K562 (cell line): Measurements from ENCODE around the gene SLC35F2. TPM values are rescaled to one million over a fixed set of nuclear protein-coding genes. Genes with fewer than 3 reads are reported as not detected.

Experiments
- CREBBP ChIP-seq: IDR thresholded peaks from one replicate; pipeline ENCODE4 v1.6.1; 2012; ENCODE audit warnings: low read depth, mild to moderate bottlenecking, control low read depth, inconsistent platforms, low read length
- ESRRB ChIP-seq: fragments of 250-450 bp; sonication (Bioruptor Pico); IDR thresholded peaks from 2 replicates; pipeline ENCODE4 v1.5.0; 2020; ENCODE audit warnings: mild to moderate bottlenecking, moderate library complexity, borderline replicate concordance
- FOSL1 ChIP-seq: fragments of 200-800 bp; sonication (Bioruptor generic); conservative IDR thresholded peaks from 2 replicates; pipeline ENCODE4 v1.6.1; 2016; ENCODE audit warnings: missing genetic modification characterization, missing compliant biosample characterization
- IRF1 ChIP-seq: sonication (generic); formaldehyde crosslinking; IDR thresholded peaks from 2 replicates; pipeline ENCODE4 v1.8.0; 2022; ENCODE audit warnings: missing genetic modification reagents, mild to moderate bottlenecking, borderline replicate concordance
- MBD2 ChIP-seq: sonication (generic); IDR thresholded peaks from 2 replicates; pipeline ENCODE4 v1.6.1; 2016; ENCODE audit warnings: low read depth, borderline replicate concordance
- MYC ChIP-seq, 2 experiments: fragments of 250-450 bp in 1 of 2; sonication (Bioruptor Pico) in 1 of 2; IDR thresholded peaks; 2 replicates each; pipeline versions ENCODE4 v1.5.1 to v1.6.1; 2012 to 2021; ENCODE audit warnings: low read depth in 2 of 2, borderline replicate concordance in 1 of 2, improper control_type of control experiment in 1 of 2, low read length in 1 of 2, mild to moderate bottlenecking in 1 of 2, moderate library complexity in 1 of 2
- NFRKB ChIP-seq: fragments of 450-650 bp; IDR thresholded peaks from 2 replicates; pipeline ENCODE4 v1.6.1; 2016; ENCODE audit warnings: low read depth
- PTTG1 ChIP-seq: fragments of 450-650 bp; IDR thresholded peaks from 2 replicates; pipeline ENCODE4 v1.6.1; 2016; ENCODE audit warnings: low read depth, mild to moderate bottlenecking, missing genetic modification characterization, missing compliant biosample characterization
- ZKSCAN8 ChIP-seq: fragments of 200-800 bp; sonication (Bioruptor generic); IDR thresholded peaks from 2 replicates; pipeline ENCODE4 v1.6.1; 2016; ENCODE audit warnings: missing genetic modification characterization, missing compliant biosample characterization
- ZNF165 ChIP-seq: fragments of 250-450 bp; sonication (Bioruptor Pico); IDR thresholded peaks from 2 replicates; pipeline ENCODE4 v1.4.0; 2020; ENCODE audit warnings: borderline replicate concordance
- ZNF76 ChIP-seq: fragments of 250-450 bp; sonication (Bioruptor Pico); IDR thresholded peaks from 2 replicates; pipeline ENCODE4 v1.4.0; 2020; ENCODE audit warnings: mild to moderate bottlenecking, moderate library complexity, borderline replicate concordance
- polyA plus RNA-seq, 8 experiments: library from polyadenylated mRNA; depleted of rRNA in 4 of 8; stranded (reverse) in 5 of 8; unstranded in 3 of 8; fragments of >200 nt; fragmentation: Nextera tagmentation in 2 of 8; fragmentation: Illumina TruSeq in 1 of 8; extraction: Ambion mirVana in 2 of 8; extraction: Trizol in 1 of 8; gene quantifications; 2 replicates each; pipeline versions ENCODE4 v1.2.1 to v1.2.3, GENCODE V29; 2011 to 2014; ENCODE audit warnings: inconsistent platforms in 1 of 8, missing spikeins in 1 of 8
- total RNA-seq, 7 experiments: library from RNA; depleted of rRNA in 6 of 7; stranded (reverse); fragments of >200 nt in 6 of 7; fragmentation: Illumina TruSeq in 2 of 7; extraction: Trizol in 2 of 7; gene quantifications; 2 replicates each; pipeline versions ENCODE4 v1.2.1 to v1.2.3, GENCODE V29; 2011 to 2021; ENCODE audit warnings: low replicate concordance in 1 of 7
- TF ChIP-seq, protein P1 (sequence below): fragments of 450-650 bp; formaldehyde crosslinking; conservative IDR thresholded peaks from 2 replicates; pipeline ENCODE4 v1.4.0; 2022; ENCODE audit warnings: mild to moderate bottlenecking, missing genetic modification characterization
- TF ChIP-seq, protein P2 (sequence below): fragments of 450-650 bp; IDR thresholded peaks from 2 replicates; pipeline ENCODE4 v1.7.0; 2016; ENCODE audit warnings: borderline replicate concordance
- TF ChIP-seq, protein P3 (sequence below), 2 experiments: fragments of 450-650 bp; IDR thresholded peaks; 2 replicates each; pipeline ENCODE4 v1.6.1; 2016

SLC35F2 gene
- total and polyA plus RNA-seq, 9 of the 15 experiments (the other 6 are each of a cell fraction or from before 2014, with no cell fraction given), result 28.6 to 63.9 (median 53.4) TPM

- TF ChIP-seq MYC (IDR thresholded peaks at IDR 0.05; ENCODE audit: low read depth, low read length), result no peak
- TF ChIP-seq MYC (CRISPR knock-in tag; IDR thresholded peaks at IDR 0.05; ENCODE audit: borderline replicate concordance, low read depth), result no peak
- no peak for TF ChIP-seq ZNF165 (CRISPR knock-in tag)
- TF ChIP-seq, protein P1, sequence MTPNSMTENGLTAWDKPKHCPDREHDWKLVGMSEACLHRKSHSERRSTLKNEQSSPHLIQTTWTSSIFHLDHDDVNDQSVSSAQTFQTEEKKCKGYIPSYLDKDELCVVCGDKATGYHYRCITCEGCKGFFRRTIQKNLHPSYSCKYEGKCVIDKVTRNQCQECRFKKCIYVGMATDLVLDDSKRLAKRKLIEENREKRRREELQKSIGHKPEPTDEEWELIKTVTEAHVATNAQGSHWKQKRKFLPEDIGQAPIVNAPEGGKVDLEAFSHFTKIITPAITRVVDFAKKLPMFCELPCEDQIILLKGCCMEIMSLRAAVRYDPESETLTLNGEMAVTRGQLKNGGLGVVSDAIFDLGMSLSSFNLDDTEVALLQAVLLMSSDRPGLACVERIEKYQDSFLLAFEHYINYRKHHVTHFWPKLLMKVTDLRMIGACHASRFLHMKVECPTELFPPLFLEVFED (CRISPR knock-in tag), result no peak
- TF ChIP-seq ESRRB (CRISPR knock-in tag), result no peak
- TF ChIP-seq, protein P2, sequence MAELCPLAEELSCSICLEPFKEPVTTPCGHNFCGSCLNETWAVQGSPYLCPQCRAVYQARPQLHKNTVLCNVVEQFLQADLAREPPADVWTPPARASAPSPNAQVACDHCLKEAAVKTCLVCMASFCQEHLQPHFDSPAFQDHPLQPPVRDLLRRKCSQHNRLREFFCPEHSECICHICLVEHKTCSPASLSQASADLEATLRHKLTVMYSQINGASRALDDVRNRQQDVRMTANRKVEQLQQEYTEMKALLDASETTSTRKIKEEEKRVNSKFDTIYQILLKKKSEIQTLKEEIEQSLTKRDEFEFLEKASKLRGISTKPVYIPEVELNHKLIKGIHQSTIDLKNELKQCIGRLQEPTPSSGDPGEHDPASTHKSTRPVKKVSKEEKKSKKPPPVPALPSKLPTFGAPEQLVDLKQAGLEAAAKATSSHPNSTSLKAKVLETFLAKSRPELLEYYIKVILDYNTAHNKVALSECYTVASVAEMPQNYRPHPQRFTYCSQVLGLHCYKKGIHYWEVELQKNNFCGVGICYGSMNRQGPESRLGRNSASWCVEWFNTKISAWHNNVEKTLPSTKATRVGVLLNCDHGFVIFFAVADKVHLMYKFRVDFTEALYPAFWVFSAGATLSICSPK, result no peak
- no peak for TF ChIP-seq FOSL1 (tag)
- TF ChIP-seq MBD2, result no peak
- no peak for TF ChIP-seq NFRKB
- no peak for TF ChIP-seq PTTG1 (tag)
- no peak for TF ChIP-seq ZNF76
- no peak for TF ChIP-seq ZKSCAN8 (CRISPR knock-in tag)
- TF ChIP-seq, protein P3, sequence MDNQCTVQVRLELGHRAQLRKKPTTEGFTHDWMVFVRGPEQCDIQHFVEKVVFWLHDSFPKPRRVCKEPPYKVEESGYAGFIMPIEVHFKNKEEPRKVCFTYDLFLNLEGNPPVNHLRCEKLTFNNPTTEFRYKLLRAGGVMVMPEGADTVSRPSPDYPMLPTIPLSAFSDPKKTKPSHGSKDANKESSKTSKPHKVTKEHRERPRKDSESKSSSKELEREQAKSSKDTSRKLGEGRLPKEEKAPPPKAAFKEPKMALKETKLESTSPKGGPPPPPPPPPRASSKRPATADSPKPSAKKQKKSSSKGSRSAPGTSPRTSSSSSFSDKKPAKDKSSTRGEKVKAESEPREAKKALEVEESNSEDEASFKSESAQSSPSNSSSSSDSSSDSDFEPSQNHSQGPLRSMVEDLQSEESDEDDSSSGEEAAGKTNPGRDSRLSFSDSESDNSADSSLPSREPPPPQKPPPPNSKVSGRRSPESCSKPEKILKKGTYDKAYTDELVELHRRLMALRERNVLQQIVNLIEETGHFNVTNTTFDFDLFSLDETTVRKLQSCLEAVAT (IDR thresholded peaks at IDR 0.05), result no peak
- no peak for TF ChIP-seq IRF1 (CRISPR knock-in tag)
- no peak for TF ChIP-seq CREBBP
- TF ChIP-seq, all 486 proteins: peak for 0
Measured at GRCh38 chr11:107770551-107770951, 88.0 kb downstream of the SLC35F2 start (continued).
